Stimulated activated CD4-positive, alpha-beta T cell treated with anti-CD3 and anti-CD28 coated beads, TNF-alpha, amount 100 ng/mL, for 1 hour (primary cell): ENCODE measurements around the gene ZNF234.
"Not testable (repeated sequence)": the region's sequence is repeated elsewhere in the genome, so short reads cannot be mapped to it uniquely, and the experiment has no call there.

Experiments used
- DNase-seq, 3 donors: peaks; one replicate each; pipeline ENCODE4 v3.0.0-alpha.2; 2020; ENCODE audit warnings: low read depth in 3 of 3, low spot score in 1 of 3

Gene ZNF234

GRCh38 chr19:44141191-44142058 lies at the start of gene ZNF234:
TSS of gene ZNF234 (plus strand) at chr19:44141554. CDS start at chr19:44144633, 3,079 bp downstream.
- DNase-seq: peak in 2 of 3 donors; percentile 29 to 50

- no peak for DNase-seq
Observed at GRCh38 chr19:44092108-44092507, 49.2 kb upstream of the ZNF234 start.

DNA sequence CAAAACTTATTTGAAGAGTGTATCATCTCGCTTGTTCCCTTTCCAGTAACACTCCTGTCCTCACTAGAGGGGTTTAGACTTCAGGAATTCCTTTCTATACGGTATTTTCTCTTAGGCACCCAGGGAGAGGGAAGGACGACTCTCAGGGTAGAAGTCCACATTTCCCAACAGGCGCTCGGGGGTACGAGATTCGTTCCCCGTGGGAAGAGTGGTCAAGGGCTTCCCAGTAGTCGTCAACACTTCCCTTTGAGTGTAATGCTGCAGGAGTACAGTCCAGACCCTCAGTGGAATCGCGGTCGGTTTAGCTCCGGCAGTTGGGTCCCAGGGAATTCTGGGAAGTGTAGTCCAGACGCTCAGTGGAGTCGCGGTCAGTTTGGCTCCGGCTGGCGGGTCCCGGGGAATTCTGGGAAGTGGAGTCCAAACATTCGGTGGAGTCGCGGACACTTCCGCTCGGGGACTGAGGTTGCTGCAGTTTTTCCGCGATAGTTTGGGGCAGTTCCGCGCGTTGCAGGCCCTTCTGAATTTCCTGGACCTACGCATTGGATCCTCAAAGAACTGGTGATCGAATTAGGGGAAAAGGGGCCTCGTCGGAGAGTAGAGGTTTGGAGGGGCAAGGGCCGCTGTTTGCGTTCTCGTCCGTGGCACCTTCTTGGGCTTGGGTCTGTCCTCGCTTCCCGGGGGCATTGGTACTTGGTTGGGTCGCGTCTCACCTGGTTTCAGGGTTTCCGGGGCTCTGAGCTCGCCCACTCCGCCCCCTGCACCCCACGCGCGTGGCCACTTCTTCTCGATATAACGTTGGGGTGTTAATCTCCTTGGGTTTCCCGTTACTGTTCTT lies 47.2 kb upstream of the ZNF234 start, which contains the start of gene ZNF224:
ZNF224 (plus strand) TSS at position 431 of the 835 bp plus-strand sequence. CDS start 3,513 bp downstream, outside the sequence.
- DNase-seq: peak; percentile 50 to 58 (median 54)

DNA sequence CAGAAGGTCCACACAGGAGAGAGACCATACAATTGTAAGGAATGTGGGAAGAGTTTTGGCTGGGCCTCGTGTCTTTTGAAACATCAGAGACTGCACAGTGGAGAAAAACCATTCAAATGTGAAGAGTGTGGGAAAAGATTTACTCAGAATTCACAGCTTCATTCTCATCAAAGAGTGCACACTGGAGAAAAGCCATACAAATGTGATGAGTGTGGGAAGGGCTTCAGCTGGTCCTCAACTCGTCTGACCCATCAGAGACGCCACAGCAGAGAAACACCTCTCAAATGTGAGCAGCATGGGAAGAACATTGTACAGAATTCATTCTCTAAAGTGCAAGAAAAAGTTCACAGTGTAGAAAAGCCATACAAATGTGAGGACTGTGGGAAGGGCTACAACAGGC lies 33.6 kb upstream of the ZNF234 start:
- no peak for DNase-seq

DNA sequence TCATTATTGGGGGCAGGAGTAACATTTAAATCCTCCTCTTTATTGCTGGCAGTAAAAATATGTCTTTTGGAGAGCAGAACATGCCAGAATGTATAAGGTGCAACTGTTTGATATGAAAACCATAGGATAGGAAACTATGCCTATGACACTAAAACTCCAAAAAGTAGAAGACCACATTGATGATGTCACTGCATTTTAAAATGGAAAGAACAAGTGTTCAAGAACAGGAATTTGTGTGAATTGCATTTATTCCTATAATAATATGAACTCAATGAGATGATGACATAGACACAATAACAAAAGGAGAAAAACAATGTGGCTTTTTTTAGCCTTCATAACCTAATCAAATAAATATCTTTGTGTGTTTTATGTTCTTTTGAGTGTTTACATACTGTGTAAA lies 31.9 kb upstream of the ZNF234 start:
- DNase-seq: no peak

- no peak for DNase-seq
Observed at GRCh38 chr19:44111910-44112463, 29.4 kb upstream of the ZNF234 start.

- no peak for DNase-seq
Observed at GRCh38 chr19:44112802-44113137, 28.6 kb upstream of the ZNF234 start.

DNA sequence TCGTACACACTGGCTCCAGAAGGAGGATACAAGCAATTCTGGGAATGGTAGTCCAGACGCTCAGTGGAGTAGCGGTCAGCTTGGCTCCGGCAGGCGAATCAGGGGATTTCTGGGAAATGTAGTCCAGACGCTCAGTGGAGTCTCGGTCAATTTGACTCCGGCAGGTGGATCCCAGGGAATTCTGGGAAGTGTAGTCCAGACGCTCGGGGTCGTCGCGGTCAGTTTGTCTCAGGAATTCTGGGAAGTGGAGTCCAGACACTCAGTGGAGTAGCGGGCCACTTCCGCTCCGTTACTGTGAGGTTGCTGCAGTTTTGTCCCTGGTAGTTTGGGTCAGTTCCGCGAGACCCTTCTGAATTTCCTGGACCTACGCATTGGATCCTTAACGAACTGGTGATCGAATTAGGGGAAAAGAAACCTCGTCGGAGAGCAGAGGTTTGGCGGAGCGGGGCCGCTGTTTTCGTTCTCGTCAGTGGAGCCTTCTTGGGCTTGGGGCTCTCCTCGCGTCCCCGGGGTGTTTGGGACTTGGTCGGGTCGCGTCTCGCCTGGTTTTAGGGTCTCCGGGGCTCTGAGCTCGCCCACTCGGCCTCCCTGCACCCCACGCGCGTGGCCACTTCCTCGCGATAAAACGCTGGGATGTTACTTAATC lies 28.1 kb upstream of the ZNF234 start, which contains the start of gene ZNF225:
ZNF225 (plus strand) TSS at position 262 of the 646 bp plus-strand sequence. CDS start 2,429 bp downstream, outside the sequence.
- peak; percentile 54 to 60 (median 60) for DNase-seq

- DNase-seq: no peak
Observed at GRCh38 chr19:44113784-44114390, 27.5 kb upstream of the ZNF234 start.

- DNase-seq: not testable (repeated sequence)
Observed at GRCh38 chr19:44121162-44121561, 20.2 kb upstream of the ZNF234 start.

- DNase-seq: no peak
Observed at GRCh38 chr19:44131955-44132354, 9.4 kb upstream of the ZNF234 start.

DNA sequence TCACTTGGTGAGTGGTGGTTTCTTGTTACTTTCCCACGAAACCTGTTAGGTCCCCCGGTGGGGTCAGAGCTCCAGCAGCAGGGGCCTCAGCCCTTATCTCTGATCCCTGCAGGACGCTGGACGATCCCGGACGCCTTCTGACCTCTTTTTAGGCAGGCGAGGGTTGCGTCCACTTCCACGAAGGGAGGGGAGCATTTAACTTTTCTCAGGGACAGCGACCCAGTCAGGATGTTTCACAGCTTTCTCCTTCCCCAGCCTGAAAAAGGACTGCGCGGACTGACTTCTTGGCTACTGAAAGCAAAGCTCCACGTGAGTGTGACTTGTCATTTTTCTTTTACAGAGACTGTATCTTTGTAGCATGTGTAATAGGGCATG lies 692 bp downstream of the ZNF234 start:
- no peak for DNase-seq

GRCh38 chr19:44149776-44150175 lies 8.4 kb downstream of the ZNF234 start:
- DNase-seq: no peak

- no peak for DNase-seq
Observed at GRCh38 chr19:44151491-44151890, 10.1 kb downstream of the ZNF234 start.

GRCh38 chr19:44156475-44156874 lies 15.1 kb downstream of the ZNF234 start:
- DNase-seq: no peak

- DNase-seq: no peak
Observed at GRCh38 chr19:44163789-44164188, 22.4 kb downstream of the ZNF234 start.

DNA sequence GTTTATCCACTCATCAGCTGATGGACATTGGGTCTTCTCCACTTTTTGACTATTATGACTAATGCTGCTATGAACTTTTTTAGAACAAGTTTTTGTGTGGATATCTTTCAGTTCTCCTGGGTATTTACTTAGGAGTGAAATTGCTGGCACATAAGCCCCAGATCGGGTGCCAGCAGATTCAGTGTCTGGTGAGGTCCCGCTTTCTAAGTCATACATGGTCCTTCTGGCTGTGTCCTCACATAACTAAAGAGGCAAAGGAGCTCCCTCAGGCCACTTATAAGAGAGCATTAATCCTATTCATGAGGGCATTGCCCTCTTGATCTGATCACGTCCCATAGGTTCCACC lies 22.9 kb downstream of the ZNF234 start:
- no peak for DNase-seq

DNA sequence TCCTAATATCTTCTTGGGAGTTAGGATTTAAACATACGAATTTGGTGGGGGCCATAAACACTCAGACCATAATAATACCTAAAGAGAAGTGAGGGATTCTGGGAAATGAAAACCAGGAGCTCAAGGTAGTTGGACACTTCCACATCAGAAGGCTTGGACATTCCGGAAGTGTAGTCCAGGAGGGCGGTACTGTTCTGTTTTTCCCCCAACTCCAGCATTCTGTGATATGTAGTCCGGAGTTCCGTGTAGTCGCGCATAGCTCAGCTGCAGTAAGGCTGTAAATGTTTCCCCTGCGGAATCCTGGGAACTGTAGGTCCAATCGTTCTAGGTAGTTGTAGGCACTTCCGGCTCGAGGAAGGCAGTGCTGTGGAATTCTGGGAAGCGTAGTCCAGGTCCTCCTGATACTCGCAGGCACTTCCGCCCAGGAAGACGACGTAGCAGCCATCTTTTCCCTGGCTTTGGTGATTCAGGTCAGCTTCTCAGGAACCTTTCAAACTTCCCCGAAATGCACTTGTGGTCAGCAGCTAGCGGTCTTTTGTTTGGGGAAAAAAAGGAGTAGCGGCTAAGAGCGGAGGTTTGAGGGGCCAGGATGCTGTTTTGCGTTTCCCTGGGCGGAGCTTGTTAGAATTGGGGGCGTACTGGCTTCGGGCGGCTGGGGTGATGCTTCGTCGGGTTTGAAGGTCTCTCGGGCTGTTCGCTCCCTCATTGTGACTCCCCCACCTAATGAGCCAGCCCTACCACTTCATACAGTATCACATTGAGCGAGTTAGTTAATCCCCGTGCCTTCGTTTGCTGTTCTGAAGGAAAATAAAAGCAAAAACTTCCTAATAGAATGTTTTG lies 23.5 kb downstream of the ZNF234 start, which contains the start of gene ZNF226:
ZNF226 (plus strand) TSS at position 428 of the 840 bp plus-strand sequence. CDS start 4,981 bp downstream, outside the sequence.
- peak; percentile 44 to 57 (median 53) for DNase-seq

GRCh38 chr19:44170660-44171059 lies 29.3 kb downstream of the ZNF234 start:
- DNase-seq: not testable (repeated sequence)

GRCh38 chr19:44176590-44176989 lies 35.2 kb downstream of the ZNF234 start:
- no peak for DNase-seq
